AG09319 (cell line): ENCODE measurements around the gene YDJC.
"Not testable (repeated sequence)": the region's sequence is repeated elsewhere in the genome, so short reads cannot be mapped to it uniquely, and the experiment has no call there.

ENCODE experiments used
- DNase-seq: peaks from one replicate; pipeline ENCODE4 v3.0.0-alpha.2; 2010; ENCODE audit warnings: low read depth; ENCODE audit errors: extremely low read depth
- CTCF ChIP-seq: IDR thresholded peaks from 2 replicates; pipeline ENCODE4 v1.5.1; 2011; ENCODE audit warnings: low read depth, mild to moderate bottlenecking, inconsistent platforms, low read length, moderate library complexity

YDJC gene, protein sequence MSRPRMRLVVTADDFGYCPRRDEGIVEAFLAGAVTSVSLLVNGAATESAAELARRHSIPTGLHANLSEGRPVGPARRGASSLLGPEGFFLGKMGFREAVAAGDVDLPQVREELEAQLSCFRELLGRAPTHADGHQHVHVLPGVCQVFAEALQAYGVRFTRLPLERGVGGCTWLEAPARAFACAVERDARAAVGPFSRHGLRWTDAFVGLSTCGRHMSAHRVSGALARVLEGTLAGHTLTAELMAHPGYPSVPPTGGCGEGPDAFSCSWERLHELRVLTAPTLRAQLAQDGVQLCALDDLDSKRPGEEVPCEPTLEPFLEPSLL

DNA sequence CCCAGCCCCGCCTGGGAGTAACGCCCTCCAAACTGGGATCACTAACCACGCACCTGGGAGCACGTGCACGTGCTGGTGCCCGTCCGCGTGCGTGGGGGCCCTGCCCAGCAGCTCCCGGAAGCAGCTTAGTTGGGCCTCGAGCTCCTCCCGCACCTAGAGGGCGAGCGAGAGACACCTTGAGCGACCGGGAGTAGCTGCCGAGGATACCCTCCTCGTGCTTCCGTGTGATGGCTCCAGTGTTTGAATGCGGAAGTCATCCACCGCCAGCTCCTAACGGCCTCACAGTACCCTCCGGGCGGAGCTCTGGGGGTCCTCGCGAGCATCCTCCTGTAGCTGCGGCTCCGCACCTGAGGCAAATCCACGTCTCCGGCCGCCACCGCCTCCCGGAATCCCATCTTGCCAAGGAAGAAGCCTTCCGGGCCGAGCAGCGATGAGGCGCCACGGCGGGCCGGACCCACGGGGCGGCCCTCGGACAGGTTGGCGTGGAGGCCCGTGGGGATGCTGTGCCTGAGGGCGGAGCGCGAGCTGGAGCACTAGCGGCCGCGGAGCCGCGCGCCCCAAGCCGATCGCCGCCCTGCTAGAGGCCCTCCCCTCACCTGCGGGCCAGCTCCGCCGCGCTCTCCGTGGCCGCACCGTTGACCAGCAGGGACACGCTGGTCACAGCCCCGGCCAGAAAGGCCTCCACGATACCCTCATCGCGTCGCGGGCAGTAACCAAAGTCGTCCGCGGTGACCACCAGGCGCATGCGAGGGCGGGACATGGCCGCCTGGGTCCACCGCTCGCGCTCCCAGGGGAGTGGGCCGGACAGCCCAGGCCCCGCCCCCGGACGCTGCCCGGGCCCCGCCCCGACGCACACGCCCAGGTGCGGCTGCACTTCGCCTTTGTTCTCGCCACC is at the start of gene YDJC:
TSS of gene YDJC (minus strand) at position 768 of the 895 bp plus-strand sequence. CDS start at position 760, 8 bp downstream.
- TF ChIP-seq CTCF = peak; percentile 46
- DNase-seq = peak; percentile 74

DNA sequence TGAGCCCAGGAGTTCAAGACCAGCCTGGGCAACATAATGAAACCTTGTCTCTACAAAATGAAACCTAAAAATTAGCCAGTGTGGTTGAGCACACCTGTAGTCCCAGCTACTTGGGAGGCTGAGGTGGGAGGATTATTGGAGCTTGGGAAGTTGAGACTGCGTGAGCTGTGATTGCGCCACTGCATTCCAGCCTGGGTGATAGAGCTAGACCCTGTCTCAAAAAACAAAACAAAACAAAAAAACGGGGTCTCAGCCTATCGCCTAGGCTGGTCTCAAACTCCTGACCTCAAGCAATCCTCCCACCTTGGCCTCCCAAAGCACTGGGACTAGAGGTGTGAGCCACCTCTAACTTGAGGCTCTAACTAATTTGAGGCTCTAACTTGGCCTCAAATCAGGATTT is 49.6 kb upstream of the YDJC start:
- DNase-seq = no peak
- no peak for TF ChIP-seq CTCF

DNA sequence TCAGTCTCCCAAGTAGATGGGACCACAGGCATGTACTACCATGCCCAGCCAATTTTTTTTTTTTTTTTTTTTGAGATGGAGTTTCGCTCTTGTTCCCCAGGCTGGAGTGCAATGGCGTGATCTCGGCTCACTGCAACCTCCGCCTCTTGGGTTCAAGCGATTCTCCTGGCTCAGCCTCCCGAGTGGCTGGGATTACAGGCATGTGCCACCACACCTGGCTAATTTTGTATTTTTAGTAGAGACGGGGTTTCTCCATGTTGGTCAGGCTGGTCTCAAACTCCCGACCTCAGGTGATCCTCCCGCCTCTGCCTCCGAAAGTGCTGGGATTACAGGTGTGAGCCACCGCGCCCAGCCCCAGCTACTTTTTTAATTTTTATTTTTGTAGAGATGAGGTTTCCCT is 49.0 kb upstream of the YDJC start:
- not testable (repeated sequence) for DNase-seq

- DNase-seq = no peak
- no peak for TF ChIP-seq CTCF
Observed at GRCh38 chr22:21677606-21678443, 48.0 kb upstream of the YDJC start.

DNA sequence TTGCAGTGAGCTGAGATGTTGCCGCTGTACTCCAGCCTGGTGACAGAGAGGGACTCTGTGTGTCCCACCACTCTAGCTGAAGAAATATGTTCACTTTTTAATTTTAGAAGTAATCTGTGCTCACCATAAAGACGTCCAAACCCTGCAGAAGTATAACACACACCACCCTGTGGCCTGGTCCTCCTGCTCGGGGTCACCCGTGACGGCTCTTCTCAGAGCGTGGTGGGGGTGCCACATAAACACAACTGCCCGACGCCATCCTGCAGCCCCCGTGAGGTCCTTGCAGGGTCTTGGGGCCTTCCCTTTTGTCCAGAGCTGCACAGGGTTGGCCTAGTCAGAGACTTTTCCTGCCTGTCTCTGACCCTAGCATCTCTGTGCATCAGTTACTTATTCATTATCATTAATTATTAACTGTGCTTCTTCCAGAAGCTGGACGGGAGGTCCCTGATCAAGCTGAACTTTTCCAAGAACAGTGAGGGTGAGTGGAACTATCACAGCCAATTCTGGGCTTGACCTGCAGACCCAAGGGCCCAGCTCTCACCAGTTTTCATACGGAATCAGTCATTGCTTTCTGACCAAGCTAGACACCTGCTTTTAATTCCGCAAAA is 44.9 kb upstream of the YDJC start:
- TF ChIP-seq CTCF = no peak
- DNase-seq = no peak

- no peak for DNase-seq
- no peak for TF ChIP-seq CTCF
Observed at GRCh38 chr22:21673534-21674321, 43.9 kb upstream of the YDJC start.
